Coronary artery (tissue), 2 donors: ENCODE data around the gene RGS5.
"Not testable (repeated sequence)": the region's sequence is repeated elsewhere in the genome, so short reads cannot be mapped to it uniquely, and the experiment has no call there.

Experiments used
- DNase-seq: peaks from one replicate; pipeline ENCODE4 v3.0.0-alpha.2; 2017; ENCODE audit warnings: low spot score
- H3K27ac ChIP-seq, 2 donors: fragments of 200-600 bp; sonication (generic); one replicate each; pipeline ENCODE4 v1.5.1; 2016 to 2019
- H3K4me3 ChIP-seq: fragments of 200-600 bp; sonication (generic); 2 replicates; pipeline ENCODE4 v1.5.1; 2016; ENCODE audit warnings: mild to moderate bottlenecking, moderate library complexity
- TF ChIP-seq, protein P1 (sequence below): fragments of 200-600 bp; sonication (generic); IDR thresholded peaks from one replicate; pipeline ENCODE4 v1.5.1; 2019; ENCODE audit warnings: antibody characterized with exemption

RGS5 gene, protein sequence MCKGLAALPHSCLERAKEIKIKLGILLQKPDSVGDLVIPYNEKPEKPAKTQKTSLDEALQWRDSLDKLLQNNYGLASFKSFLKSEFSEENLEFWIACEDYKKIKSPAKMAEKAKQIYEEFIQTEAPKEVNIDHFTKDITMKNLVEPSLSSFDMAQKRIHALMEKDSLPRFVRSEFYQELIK

DNA sequence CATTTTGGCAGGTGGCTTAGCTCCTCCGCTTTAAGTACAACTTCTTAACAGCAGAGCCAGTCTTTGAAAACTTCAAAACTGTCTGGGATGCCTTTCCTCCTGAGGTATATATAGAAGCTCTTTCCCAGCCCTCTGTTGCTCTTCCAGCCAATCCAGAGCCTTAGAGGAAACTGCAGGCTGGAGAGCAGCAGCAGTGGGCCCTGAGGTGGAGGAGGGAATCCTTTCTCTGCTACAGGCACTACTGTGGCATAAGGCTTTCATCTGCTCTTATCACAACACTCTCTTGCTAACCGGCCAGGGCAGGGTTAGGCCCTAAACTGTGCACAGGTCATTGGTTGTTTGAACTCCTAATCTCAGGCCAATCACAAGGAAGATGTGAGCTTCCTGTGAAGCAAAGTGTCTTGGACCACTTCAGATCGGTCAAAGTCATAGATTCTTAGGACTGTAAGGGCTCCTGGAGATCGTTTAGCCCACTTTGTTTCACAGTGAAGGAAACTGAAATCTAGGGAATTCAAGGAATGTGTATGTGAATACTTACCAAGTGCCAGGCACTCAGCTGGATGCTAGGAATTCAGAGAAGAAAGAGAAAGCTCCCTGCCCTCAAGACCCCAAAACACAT, at the start of gene RGS5:
TSS of gene RGS5 (minus strand) at position 84 of the 619 bp plus-strand sequence. CDS start at position 3, 81 bp downstream.
- no peak for DNase-seq
- Histone ChIP-seq H3K27ac (peak within 1 kb of the TSS; percentile 72 to 79), H3K4me3 (peak within 1 kb of the TSS; percentile 58)
- TF ChIP-seq, protein P1, sequence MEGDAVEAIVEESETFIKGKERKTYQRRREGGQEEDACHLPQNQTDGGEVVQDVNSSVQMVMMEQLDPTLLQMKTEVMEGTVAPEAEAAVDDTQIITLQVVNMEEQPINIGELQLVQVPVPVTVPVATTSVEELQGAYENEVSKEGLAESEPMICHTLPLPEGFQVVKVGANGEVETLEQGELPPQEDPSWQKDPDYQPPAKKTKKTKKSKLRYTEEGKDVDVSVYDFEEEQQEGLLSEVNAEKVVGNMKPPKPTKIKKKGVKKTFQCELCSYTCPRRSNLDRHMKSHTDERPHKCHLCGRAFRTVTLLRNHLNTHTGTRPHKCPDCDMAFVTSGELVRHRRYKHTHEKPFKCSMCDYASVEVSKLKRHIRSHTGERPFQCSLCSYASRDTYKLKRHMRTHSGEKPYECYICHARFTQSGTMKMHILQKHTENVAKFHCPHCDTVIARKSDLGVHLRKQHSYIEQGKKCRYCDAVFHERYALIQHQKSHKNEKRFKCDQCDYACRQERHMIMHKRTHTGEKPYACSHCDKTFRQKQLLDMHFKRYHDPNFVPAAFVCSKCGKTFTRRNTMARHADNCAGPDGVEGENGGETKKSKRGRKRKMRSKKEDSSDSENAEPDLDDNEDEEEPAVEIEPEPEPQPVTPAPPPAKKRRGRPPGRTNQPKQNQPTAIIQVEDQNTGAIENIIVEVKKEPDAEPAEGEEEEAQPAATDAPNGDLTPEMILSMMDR = no peak

GRCh38 chr1:163250382-163250974, 47.8 kb upstream of the RGS5 start:
- TF ChIP-seq, protein P1 = no peak
- Histone ChIP-seq H3K27ac (peak overlapping the region in 1 of 2 donors; percentile 43), H3K4me3 (no peak overlapping the region)
- DNase-seq = no peak

- H3K27ac ChIP-seq = no peak overlapping the region
- TF ChIP-seq, protein P1 = no peak
- DNase-seq = no peak
- H3K4me3 ChIP-seq = no peak overlapping the region
Measured at GRCh38 chr1:163248064-163248463, 45.3 kb upstream of the RGS5 start.

DNA sequence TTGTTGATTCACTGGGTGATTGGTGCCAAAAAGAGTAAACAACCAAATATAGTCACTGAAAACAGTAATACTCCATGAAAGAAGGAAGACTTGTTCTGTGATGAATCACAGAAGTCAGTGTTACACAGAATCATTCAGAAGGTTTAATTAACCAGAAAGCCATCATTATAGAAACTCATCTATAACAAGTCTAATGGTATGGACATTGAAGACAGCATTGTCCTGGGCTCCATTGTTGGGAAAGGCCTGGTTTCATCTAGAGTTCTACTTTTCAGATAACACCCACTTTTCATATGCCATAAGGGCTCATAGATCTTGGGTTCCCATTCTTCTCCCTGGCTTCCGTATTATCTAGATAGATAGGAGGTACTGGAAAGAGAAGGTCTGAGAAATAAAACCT, 41.9 kb upstream of the RGS5 start:
- not testable (repeated sequence) for H3K27ac ChIP-seq, H3K4me3 ChIP-seq, DNase-seq

DNA sequence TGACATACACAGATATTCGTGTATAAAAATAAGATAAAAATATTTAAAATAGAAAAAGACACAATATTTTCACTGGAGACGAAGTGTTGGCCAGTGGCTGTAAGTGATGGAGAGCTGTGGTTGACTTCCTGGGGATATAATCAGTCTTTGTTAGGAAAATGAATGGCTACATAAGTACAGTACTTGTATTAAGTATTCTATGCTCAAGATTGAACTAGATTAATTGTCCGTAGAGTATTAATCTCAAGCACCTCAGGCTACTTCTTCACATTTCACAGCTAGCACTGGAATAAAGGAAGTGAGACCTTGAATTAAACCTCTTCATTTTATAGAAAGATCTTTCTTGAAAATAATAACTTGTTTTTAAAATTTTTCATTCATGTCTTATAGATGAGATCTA, 39.0 kb upstream of the RGS5 start:
- H3K27ac ChIP-seq = no peak overlapping the region
- no peak for DNase-seq
- TF ChIP-seq, protein P1 = no peak
- H3K4me3 ChIP-seq = no peak overlapping the region

- no peak overlapping the region for H3K4me3 ChIP-seq
- TF ChIP-seq, protein P1 = no peak
- DNase-seq = no peak
- H3K27ac ChIP-seq = no peak overlapping the region
Measured at GRCh38 chr1:163240705-163241104, 38.0 kb upstream of the RGS5 start.

- not testable (repeated sequence) for H3K4me3 ChIP-seq, DNase-seq, H3K27ac ChIP-seq
Measured at GRCh38 chr1:163233643-163234042, 30.9 kb upstream of the RGS5 start.

GRCh38 chr1:163231385-163231784, 28.7 kb upstream of the RGS5 start:
- DNase-seq = no peak
- Histone ChIP-seq H3K4me3 (no peak overlapping the region), H3K27ac (peak overlapping the region; percentile 41 to 56)
- TF ChIP-seq, protein P1 = no peak
